ENCODE measurements around the gene AKAP13.

AKAP13 gene

GRCh38 chr15:85762756-85763127 lies 382.3 kb downstream of the AKAP13 start:
- no peak for DNase-seq

GRCh38 chr15:85763157-85763556 lies 382.8 kb downstream of the AKAP13 start:
- no peak for DNase-seq

- DNase-seq: no peak
Measured at GRCh38 chr15:85763673-85764633, 383.6 kb downstream of the AKAP13 start.

GRCh38 chr15:85764649-85765277 lies 384.4 kb downstream of the AKAP13 start:
- DNase-seq: no peak

GRCh38 chr15:85766001-85766831 lies 385.8 kb downstream of the AKAP13 start:
- DNase-seq: no peak

GRCh38 chr15:85767785-85768529 lies 387.6 kb downstream of the AKAP13 start:
- no peak for DNase-seq

- DNase-seq: no peak
Measured at GRCh38 chr15:85768595-85769168, 388.3 kb downstream of the AKAP13 start.

- DNase-seq: no peak
Measured at GRCh38 chr15:85769182-85769900, 388.9 kb downstream of the AKAP13 start.

- DNase-seq: no peak
Measured at GRCh38 chr15:85770096-85771041, 390.0 kb downstream of the AKAP13 start.

- DNase-seq: no peak
Measured at GRCh38 chr15:85771271-85771670, 390.9 kb downstream of the AKAP13 start.

- no peak for DNase-seq
Measured at GRCh38 chr15:85771781-85772445, 391.5 kb downstream of the AKAP13 start.

- no peak for DNase-seq
Measured at GRCh38 chr15:85772668-85773067, 392.3 kb downstream of the AKAP13 start.

- no peak for DNase-seq
Measured at GRCh38 chr15:85773249-85773648, 392.8 kb downstream of the AKAP13 start.

- no peak for DNase-seq
Measured at GRCh38 chr15:85773970-85774369, 393.6 kb downstream of the AKAP13 start.

GRCh38 chr15:85777250-85778106 lies 397.1 kb downstream of the AKAP13 start:
- DNase-seq: no peak

- no peak for DNase-seq
Measured at GRCh38 chr15:85778107-85778776, 397.8 kb downstream of the AKAP13 start.

- DNase-seq: no peak
Measured at GRCh38 chr15:85779249-85779648, 398.8 kb downstream of the AKAP13 start.
